ENCODE data around the gene PRH2. TPM values are rescaled to one million over a fixed set of nuclear protein-coding genes. Genes with fewer than 3 reads are reported as not detected.

PRH2 gene
- total and polyA plus RNA-seq, 2 of the 8 experiments (the other 6 are each of a cell fraction or from before 2014, with no cell fraction given), result not detected

- ChIA-PET CTCF (ENCODE audit: partially characterized antibody) (interaction anchor here (1.5 to 2.0 kb wide), 2 partner anchors 11 to 22 kb away, joined by 3 to 6 read pairs; no protein-coding TSS in a partner anchor), POLR2A (ENCODE audit: partially characterized antibody) (interaction anchor here (1.1 kb wide), 1 partner anchor 230 kb away, joined by 3 read pairs; no protein-coding TSS in a partner anchor)
- Histone ChIP-seq H2BK15ac (ENCODE audit: low read length) (no peak overlapping the region), H3K4me2 (ENCODE audit: insufficient read depth in 1 of 2, low read depth in 2 of 2, low read length in 2 of 2) (no peak overlapping the region), H3K4ac (replicated peaks; ENCODE audit: insufficient read length, low read depth, low read length) (no peak overlapping the region), H2BK12ac (ENCODE audit: low read depth, low read length) (no peak overlapping the region), H3K23me2 (ENCODE audit: low read depth, low read length) (no peaks in the 10 kb centered on the region), H3K27me3 (replicated peaks in 1 of 4; ENCODE audit: control insufficient read depth in 3 of 4, extremely low read depth in 1 of 4, insufficient read depth in 3 of 4, low read length in 3 of 4) (no peaks in the 10 kb centered on the region), H3K27ac (ENCODE audit: low read depth, low read length) (no peak overlapping the region), H2BK20ac (ENCODE audit: low read length) (no peak overlapping the region), H4K5ac (ENCODE audit: insufficient read length, low read depth, low read length) (no peak overlapping the region), H3K9me3 (ENCODE audit: insufficient read depth in 2 of 2, low read depth in 1 of 2, low read length in 1 of 2) (peaks cover 0 to 13% of the 10 kb centered on the region in 2 experiments; a peak in 2 of 4 replicates), H3K56ac (replicated peaks; ENCODE audit: insufficient read length, low read depth, low read length) (no peak overlapping the region), H2AK5ac (ENCODE audit: low read depth, low read length) (no peak overlapping the region), H2AFZ (ENCODE audit: low read length) (no peak overlapping the region), H3K79me1 (ENCODE audit: low read depth, low read length) (no peaks in the 10 kb centered on the region; the same call in 1 of the 2 replicates), H3K18ac (ENCODE audit: extremely low read depth, low read length) (no peak overlapping the region), H4K8ac (ENCODE audit: extremely low read depth, insufficient read depth, low read length) (no peak overlapping the region), H3K4me1 (replicated peaks in 1 of 4; ENCODE audit: control insufficient read depth in 3 of 4, insufficient read depth in 4 of 4, low read length in 3 of 4) (peaks cover 0 to 5% (median 0%) of the 10 kb centered on the region in 4 experiments; a peak in 3 of 7 replicates), H3K36me3 (ENCODE audit: control insufficient read depth in 2 of 4, insufficient read depth in 4 of 4, low read length in 3 of 4) (no peaks in the 10 kb centered on the region; a peak in 1 of 8 replicates), H4K91ac (replicated peaks; ENCODE audit: insufficient read length, low read length) (no peak overlapping the region), H2BK5ac (ENCODE audit: low read depth, low read length) (no peak overlapping the region), H3K4me3 (ENCODE audit: extremely low read depth in 1 of 4, insufficient read depth in 2 of 4, low read depth in 3 of 4, low read length in 4 of 4) (no peak overlapping the region), H3K14ac (ENCODE audit: insufficient read length) (no peak overlapping the region), H3K23ac (ENCODE audit: insufficient read length) (no peak overlapping the region), H2BK120ac (replicated peaks; ENCODE audit: low read depth, low read length) (no peak overlapping the region), H3K9ac (replicated peaks in 1 of 4; ENCODE audit: extremely low read depth in 1 of 4, low read depth in 3 of 4, low read length in 3 of 4) (no peak overlapping the region), H3K79me2 (ENCODE audit: control insufficient read depth in 1 of 2, insufficient read depth in 2 of 2, low read length in 2 of 2) (no peaks in the 10 kb centered on the region), H4K20me1 (replicated peaks in 1 of 2; ENCODE audit: control insufficient read depth in 1 of 2, insufficient read depth in 2 of 2, low read length in 2 of 2) (no peaks in the 10 kb centered on the region)
- no peak for DNase-seq (ENCODE audit: low read depth in 1 of 2, low spot score in 2 of 2)
- no peak for FAIRE-seq
- TF ChIP-seq CBX5 (IDR thresholded peaks at IDR 0.05; ENCODE audit: low read depth, low read length), result no peak
- TF ChIP-seq TAF1 (IDR thresholded peaks at IDR 0.05; ENCODE audit: low read depth, low read length), result no peak
- no peak for TF ChIP-seq RAD21 (IDR thresholded peaks at IDR 0.05 in 1 of 2, conservative IDR thresholded peaks at IDR 0.05 in 1 of 2; ENCODE audit: low read depth in 2 of 2, low read length in 2 of 2)
- TF ChIP-seq RXRA (IDR thresholded peaks at IDR 0.05; ENCODE audit: insufficient read depth, low read depth, low read length), result no peak
- no peak for TF ChIP-seq SUZ12 (IDR thresholded peaks at IDR 0.05; ENCODE audit: low read length)
- no peak for TF ChIP-seq TEAD4 (IDR thresholded peaks at IDR 0.05; ENCODE audit: low read depth, low read length)
- TF ChIP-seq PHF8 (conservative IDR thresholded peaks at IDR 0.05; ENCODE audit: low read depth, low read length), result no peak
- TF ChIP-seq CEBPB (IDR thresholded peaks at IDR 0.05; ENCODE audit: low read depth, low read length), result no peak
- TF ChIP-seq, protein P1, sequence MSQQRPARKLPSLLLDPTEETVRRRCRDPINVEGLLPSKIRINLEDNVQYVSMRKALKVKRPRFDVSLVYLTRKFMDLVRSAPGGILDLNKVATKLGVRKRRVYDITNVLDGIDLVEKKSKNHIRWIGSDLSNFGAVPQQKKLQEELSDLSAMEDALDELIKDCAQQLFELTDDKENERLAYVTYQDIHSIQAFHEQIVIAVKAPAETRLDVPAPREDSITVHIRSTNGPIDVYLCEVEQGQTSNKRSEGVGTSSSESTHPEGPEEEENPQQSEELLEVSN (IDR thresholded peaks at IDR 0.05), result no peak
- TF ChIP-seq ZNF274 (IDR thresholded peaks at IDR 0.05; ENCODE audit: borderline replicate concordance, extremely low read depth, low read length), result no peak
- no peak for TF ChIP-seq BACH1 (IDR thresholded peaks at IDR 0.05; ENCODE audit: low read length)
- no peak for TF ChIP-seq GABPA (IDR thresholded peaks at IDR 0.05; ENCODE audit: borderline replicate concordance, insufficient read depth, low read length)
- TF ChIP-seq MAX (IDR thresholded peaks at IDR 0.05), result no peak
- no peak for TF ChIP-seq TCF12 (IDR thresholded peaks at IDR 0.05; ENCODE audit: low read depth, low read length)
These were observed 12.3 kb downstream of the PRH2 start for GRCh38 chr12:10941369-10941768.
